Parathyroid adenoma (tissue), 2 donors: Measurements from ENCODE around the gene UNC13C.

Experiments
- H2AFZ ChIP-seq: fragments of 300-600 bp; sonication (generic); one replicate; pipeline ENCODE4 v1.7.0; 2017; ENCODE audit warnings: antibody characterized with exemption, mild to moderate bottlenecking
- H3K27ac ChIP-seq: fragments of 300-600 bp; sonication (generic); one replicate; pipeline ENCODE4 v1.7.0; 2017
- H3K27me3 ChIP-seq: fragments of 300-600 bp; sonication (generic); one replicate; pipeline ENCODE4 v1.7.0; 2017; ENCODE audit warnings: low read length; ENCODE audit not compliant: control insufficient read depth, insufficient read depth
- H3K36me3 ChIP-seq: fragments of 300-600 bp; sonication (generic); one replicate; pipeline ENCODE4 v1.7.0; 2017; ENCODE audit warnings: low read length; ENCODE audit not compliant: control insufficient read depth, insufficient read depth
- H3K4me1 ChIP-seq: fragments of 300-600 bp; sonication (generic); one replicate; pipeline ENCODE4 v1.7.0; 2017; ENCODE audit warnings: control low read depth
- H3K4me2 ChIP-seq: fragments of 300-600 bp; sonication (generic); one replicate; pipeline ENCODE4 v1.7.0; 2017; ENCODE audit warnings: low read length
- H3K4me3 ChIP-seq: fragments of 300-600 bp; sonication (generic); one replicate; pipeline ENCODE4 v1.7.0; 2017; ENCODE audit warnings: low read depth, low read length
- H3K79me2 ChIP-seq: fragments of 300-600 bp; sonication (generic); one replicate; pipeline ENCODE4 v1.7.0; 2017; ENCODE audit warnings: control low read depth
- H3K9ac ChIP-seq: fragments of 300-600 bp; sonication (generic); one replicate; pipeline ENCODE4 v1.7.0; 2017; ENCODE audit warnings: mild to moderate bottlenecking
- H3K9me3 ChIP-seq: fragments of 300-600 bp; sonication (generic); one replicate; pipeline ENCODE4 v1.7.0; 2017; ENCODE audit warnings: low read length; ENCODE audit not compliant: control insufficient read depth
- CTCF ChIP-seq: fragments of 300-600 bp; sonication (generic); IDR thresholded peaks from one replicate; pipeline ENCODE4 v1.7.0; 2017; ENCODE audit warnings: antibody characterized with exemption, mild to moderate bottlenecking
- donor health status: primary hyperparathyroidism.

The UNC13C gene

GRCh38 chr15:54026891-54027290 lies 48.6 kb downstream of the UNC13C start:
- Histone ChIP-seq H3K9ac (no peak overlapping the region), H2AFZ (no peak overlapping the region), H3K4me2 (no peak overlapping the region), H3K36me3 (no peaks in the 10 kb centered on the region), H3K9me3 (peaks cover 5% of the 10 kb centered on the region), H3K4me1 (no peaks in the 10 kb centered on the region), H3K79me2 (no peaks in the 10 kb centered on the region), H3K27me3 (no peaks in the 10 kb centered on the region), H3K27ac (no peak overlapping the region), H3K4me3 (no peak overlapping the region)
- TF ChIP-seq CTCF = no peak

GRCh38 chr15:54029081-54029480 lies 50.8 kb downstream of the UNC13C start:
- peaks cover 5% of the 10 kb centered on the region for H3K9me3 ChIP-seq
- no peaks in the 10 kb centered on the region for H3K36me3 ChIP-seq
- no peak overlapping the region for H3K27ac ChIP-seq
- H3K4me3 ChIP-seq = no peak overlapping the region
- no peak overlapping the region for H2AFZ ChIP-seq
- no peak overlapping the region for H3K9ac ChIP-seq
- no peak overlapping the region for H3K4me2 ChIP-seq
- H3K27me3 ChIP-seq = no peaks in the 10 kb centered on the region
- no peaks in the 10 kb centered on the region for H3K79me2 ChIP-seq
- H3K4me1 ChIP-seq = no peaks in the 10 kb centered on the region
- TF ChIP-seq CTCF = no peak

GRCh38 chr15:54032066-54032465 lies 53.8 kb downstream of the UNC13C start:
- Histone ChIP-seq H3K27ac (no peak overlapping the region), H3K36me3 (no peaks in the 10 kb centered on the region), H3K4me2 (no peak overlapping the region), H3K4me3 (no peak overlapping the region), H3K9ac (no peak overlapping the region), H3K4me1 (no peaks in the 10 kb centered on the region), H2AFZ (no peak overlapping the region), H3K79me2 (no peaks in the 10 kb centered on the region), H3K9me3 (peaks cover 5% of the 10 kb centered on the region), H3K27me3 (no peaks in the 10 kb centered on the region)
- no peak for TF ChIP-seq CTCF

- Histone ChIP-seq H2AFZ (no peak overlapping the region), H3K9ac (no peak overlapping the region), H3K4me2 (no peak overlapping the region), H3K36me3 (no peaks in the 10 kb centered on the region), H3K9me3 (peaks cover 5% of the 10 kb centered on the region), H3K79me2 (no peaks in the 10 kb centered on the region), H3K4me1 (no peaks in the 10 kb centered on the region), H3K4me3 (no peak overlapping the region), H3K27ac (no peak overlapping the region), H3K27me3 (no peaks in the 10 kb centered on the region)
- TF ChIP-seq CTCF = no peak
Measured at GRCh38 chr15:54033356-54033860, 55.2 kb downstream of the UNC13C start.

GRCh38 chr15:54033869-54034458 lies 55.7 kb downstream of the UNC13C start:
- peaks cover 5% of the 10 kb centered on the region for H3K9me3 ChIP-seq
- no peak overlapping the region for H3K4me2 ChIP-seq
- no peak overlapping the region for H3K4me3 ChIP-seq
- no peak overlapping the region for H2AFZ ChIP-seq
- no peaks in the 10 kb centered on the region for H3K36me3 ChIP-seq
- H3K27ac ChIP-seq = no peak overlapping the region
- H3K27me3 ChIP-seq = no peaks in the 10 kb centered on the region
- no peak overlapping the region for H3K9ac ChIP-seq
- no peaks in the 10 kb centered on the region for H3K79me2 ChIP-seq
- no peak for TF ChIP-seq CTCF
- H3K4me1 ChIP-seq = no peaks in the 10 kb centered on the region
